Measurements from ENCODE around the gene CCP110.

The CCP110 gene

GRCh38 chr16:19599968-19600716, 76.4 kb downstream of the CCP110 start:
- no peak for DNase-seq (ENCODE audit: low read depth)

- no peak for DNase-seq (ENCODE audit: low read depth)
Measured at GRCh38 chr16:19601083-19601976, 77.6 kb downstream of the CCP110 start.

All from activated T-cell treated with anti-CD3 and anti-CD28 coated beads for 24 hours (primary cell).